Activated CD8-positive, alpha-beta memory T cell treated with anti-CD3 and anti-CD28 coated beads, Interleukin-2, amount 50 U/mL, for 24 hours (primary cell): ENCODE measurements around the gene HMX3.

Experiments used
- DNase-seq: peaks from one replicate; pipeline ENCODE4 v3.0.0-alpha.2; 2020; ENCODE audit errors: extremely low read depth

HMX3 gene

DNA sequence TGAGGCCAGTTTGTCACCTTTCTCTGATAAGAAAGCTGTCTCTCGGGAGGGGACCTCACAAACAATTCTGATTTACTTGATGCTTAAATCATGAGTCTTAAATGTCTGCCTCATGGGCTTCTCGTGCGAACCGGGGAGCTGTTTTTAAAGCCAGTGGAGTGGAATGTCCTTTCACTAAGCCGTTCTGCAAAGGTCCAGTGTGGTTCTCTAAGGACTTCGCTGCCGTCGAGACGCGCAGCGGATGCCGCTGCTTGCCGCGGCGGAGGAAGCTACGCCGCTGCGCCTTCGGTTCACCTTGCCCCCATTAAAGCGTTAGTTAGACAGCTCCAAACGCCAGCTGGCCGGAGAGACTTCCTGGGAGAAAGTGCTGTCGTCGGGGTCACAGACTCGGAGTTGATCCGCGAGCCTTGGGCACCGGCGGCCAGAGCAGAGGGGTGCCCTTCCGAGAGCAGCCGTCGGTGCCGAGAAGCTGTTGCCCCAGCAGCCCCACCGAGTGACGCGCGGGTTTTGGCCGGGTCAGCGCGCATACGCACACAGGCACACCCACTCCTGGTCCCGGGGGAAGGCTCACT is 1.3 kb upstream of the HMX3 start:
- no peak for DNase-seq

GRCh38 chr10:123134915-123135414 is 805 bp upstream of the HMX3 start:
- DNase-seq = no peak

DNA sequence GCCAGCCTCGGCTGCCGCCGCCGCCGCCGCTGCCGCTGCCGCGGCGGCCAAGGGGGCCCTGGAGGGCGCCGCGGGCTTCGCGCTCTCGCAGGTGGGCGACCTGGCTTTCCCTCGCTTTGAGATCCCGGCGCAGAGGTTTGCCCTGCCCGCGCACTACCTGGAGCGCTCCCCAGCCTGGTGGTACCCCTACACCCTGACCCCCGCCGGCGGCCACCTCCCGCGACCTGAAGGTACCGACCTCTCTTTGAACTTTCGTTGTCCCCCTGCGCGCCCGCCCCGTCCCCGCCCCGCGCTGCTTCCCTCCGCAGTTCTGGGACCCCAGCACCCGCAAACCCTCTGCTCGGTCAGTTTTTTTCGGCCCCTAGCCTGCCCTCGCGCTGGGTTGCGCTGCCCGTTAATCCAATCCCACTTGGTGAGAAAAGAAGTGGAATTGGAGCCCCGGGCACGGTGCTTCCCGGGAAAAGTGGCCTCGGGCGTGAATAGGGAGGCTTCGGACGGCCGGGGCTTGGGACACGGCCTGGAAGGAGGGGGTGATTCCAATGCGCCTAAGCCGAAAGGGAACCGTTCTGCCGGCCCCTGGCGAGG is 543 bp downstream of the HMX3 start:
- no peak for DNase-seq

DNA sequence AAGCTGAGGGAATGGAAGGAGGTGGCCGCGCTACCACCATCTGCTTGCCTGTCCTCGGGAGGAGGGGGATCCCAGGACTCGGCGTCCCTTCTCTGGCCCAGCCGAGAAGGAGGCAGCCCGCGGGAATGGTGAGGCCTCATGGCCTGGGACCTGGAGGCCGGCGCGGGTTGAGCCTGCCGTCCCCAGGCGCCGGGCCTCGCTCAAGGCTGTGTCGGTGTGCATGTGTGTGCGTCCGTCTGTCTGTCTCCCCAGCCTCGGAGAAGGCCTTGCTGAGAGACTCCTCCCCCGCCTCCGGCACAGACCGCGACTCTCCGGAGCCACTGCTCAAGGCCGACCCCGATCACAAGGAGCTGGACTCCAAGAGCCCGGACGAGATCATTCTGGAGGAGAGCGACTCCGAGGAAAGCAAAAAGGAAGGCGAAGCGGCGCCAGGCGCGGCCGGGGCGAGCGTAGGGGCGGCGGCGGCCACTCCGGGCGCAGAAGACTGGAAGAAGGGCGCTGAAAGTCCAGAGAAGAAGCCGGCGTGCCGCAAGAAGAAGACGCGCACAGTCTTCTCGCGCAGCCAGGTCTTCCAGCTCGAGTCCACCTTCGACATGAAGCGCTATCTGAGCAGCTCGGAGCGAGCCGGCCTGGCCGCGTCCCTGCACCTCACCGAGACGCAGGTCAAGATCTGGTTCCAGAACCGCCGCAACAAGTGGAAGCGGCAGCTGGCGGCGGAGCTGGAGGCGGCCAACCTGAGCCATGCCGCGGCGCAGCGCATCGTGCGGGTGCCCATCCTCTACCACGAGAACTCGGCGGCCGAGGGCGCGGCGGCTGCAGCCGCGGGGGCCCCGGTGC is 1.3 kb downstream of the HMX3 start:
- no peak for DNase-seq

GRCh38 chr10:123139165-123139520 is 3.4 kb downstream of the HMX3 start:
- no peak for DNase-seq

DNA sequence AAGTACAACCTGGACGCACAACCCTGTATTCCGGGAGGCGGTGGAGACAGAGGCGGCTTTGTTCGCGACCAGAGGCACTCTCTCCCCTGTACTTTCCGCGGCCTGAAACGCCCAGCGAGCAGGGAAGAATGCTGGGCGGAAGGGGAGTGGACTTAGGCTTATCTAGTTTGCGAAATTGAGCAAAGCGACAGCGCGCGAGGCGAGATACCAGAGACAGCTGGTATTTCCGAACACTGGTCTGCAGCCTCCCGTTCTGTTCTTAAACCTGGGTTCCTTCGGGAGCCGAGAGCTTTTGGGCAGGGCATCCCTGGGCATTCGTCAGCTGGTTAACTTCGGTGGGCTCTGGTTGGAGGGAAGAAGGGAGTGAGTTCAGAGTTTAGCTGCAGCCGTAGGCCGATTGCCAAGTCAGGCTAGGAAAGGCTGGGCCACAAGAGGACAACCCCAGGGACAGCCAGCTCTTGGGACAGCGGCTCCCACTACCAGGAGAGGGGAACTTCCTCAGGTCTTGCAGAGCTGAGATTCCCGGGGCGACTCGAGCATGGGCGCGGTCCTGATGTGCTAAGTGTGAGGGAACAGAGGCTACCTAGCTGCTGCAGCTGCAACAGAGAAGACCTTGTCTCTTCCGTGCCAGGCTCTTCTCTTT is 3.9 kb downstream of the HMX3 start:
- no peak for DNase-seq

- no peak for DNase-seq
These were observed 4.6 kb downstream of the HMX3 start for GRCh38 chr10:123140164-123140982.

- no peak for DNase-seq
These were observed 5.2 kb downstream of the HMX3 start for GRCh38 chr10:123140983-123141390.

DNA sequence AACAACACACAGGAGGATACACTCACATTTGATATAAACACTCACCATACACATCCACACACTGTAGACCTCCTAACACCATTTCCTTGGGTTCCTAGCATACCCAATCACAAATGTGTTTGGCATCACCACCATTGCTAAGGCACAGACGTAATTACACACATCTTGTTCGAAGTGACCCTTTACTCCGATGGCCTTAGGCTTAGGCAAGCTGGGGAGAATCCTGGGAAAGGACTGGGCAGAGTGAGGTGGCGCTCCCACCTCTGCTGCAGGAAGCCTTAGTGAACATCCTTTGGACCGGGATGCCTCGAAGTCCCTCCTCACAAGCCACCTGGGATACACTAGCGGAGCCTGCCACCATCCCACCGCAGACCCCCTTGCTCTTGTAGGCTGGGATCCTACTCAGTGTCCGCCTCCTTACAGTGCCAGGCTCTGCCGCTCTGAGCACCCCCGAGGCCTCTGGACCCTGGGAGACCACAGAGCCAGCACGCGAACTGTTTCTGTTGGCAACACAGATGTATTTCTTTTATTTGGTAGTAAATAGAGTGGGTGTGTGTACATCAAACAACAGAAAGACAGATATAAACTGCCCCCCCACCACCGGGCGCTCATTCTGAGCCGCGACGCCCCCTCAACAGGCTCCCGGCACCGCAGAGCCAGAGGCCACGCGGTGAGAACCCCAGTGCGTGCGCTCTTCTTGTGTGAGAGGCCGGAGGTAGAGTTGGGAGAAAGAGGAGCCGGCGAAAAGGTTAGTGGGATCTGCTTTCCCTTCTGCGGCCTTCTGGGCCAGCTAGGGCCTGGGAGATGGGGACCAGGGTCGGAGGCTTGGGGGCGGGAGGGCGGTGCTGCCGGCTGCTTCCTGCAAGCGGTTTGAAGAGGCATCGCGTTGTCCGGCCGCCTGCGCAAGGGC is 6.3 kb downstream of the HMX3 start:
- no peak for DNase-seq

- DNase-seq = no peak
These were observed 7.0 kb downstream of the HMX3 start for GRCh38 chr10:123142701-123143161.

GRCh38 chr10:123143162-123143824 is 7.5 kb downstream of the HMX3 start:
- no peak for DNase-seq

DNA sequence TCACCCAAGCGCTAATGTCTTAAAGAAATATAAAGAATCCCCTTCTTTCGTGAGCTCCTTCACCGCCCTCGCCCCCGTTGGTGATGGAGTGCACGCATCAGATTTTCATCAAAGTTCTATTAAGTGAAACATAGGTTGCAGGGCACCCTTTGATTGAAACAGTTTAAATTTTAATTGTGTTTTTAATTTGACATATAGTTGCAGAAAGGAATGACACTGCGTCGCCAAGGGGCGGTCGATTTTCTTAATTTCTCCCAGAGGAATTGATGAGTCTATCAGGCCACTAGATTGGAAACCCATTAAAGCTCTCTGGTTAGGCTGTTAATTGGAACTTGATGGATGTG is 8.0 kb downstream of the HMX3 start:
- DNase-seq = no peak

DNA sequence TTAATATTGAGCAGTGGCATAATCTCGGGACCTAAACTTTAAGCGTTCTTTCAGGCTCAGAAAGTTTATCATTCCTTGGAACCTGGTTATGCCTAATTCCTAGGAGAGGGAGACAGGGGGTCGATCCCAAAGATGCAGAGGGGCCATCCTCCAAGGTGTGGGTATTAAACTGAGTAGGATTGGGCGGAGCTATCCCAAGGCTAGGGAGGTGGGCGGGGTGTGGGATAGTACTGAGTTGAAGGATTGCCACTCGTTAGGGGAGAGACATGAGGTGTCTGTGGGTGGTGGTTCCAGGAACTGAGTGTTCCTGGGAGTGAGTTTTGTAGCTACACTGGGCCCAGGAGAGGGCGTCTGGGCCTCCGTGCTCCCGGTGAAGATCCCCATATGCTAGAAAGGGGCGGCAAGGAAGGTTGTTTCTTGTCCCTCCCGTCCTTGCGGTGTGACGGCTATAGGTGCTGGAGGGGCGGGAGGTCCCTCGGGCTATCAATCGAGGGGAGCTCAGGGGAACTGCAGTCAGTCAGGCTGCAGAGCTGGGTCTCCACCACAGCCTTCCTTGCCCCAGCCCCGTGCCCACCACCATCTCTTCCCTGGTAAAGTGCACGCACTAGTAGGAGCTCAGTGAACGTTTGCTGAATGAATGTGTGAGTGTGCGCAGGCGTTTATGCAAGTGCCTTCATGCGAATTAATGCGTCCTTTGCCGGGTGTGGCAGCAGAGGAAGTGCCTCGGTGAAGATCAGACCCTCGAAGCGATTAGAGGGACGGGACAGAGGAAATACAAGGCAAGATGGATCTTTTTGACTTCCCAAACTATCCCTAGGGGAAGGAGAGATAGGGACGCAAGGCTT is 9.1 kb downstream of the HMX3 start:
- no peak for DNase-seq

- no peak for DNase-seq
These were observed 9.8 kb downstream of the HMX3 start for GRCh38 chr10:123145542-123146012.

- no peak for DNase-seq
These were observed 10.5 kb downstream of the HMX3 start for GRCh38 chr10:123146013-123146893.

- no peak for DNase-seq
These were observed 11.3 kb downstream of the HMX3 start for GRCh38 chr10:123146894-123147634.
